A673 (cell line): ENCODE measurements around the gene PRPH2.

Experiments
- EZH2 ChIP-seq: fragments of 200-600 bp; sonication (generic); IDR thresholded peaks from 2 replicates; pipeline ENCODE4 v1.6.1; 2017; ENCODE audit warnings: borderline replicate concordance, low read depth, mild to moderate bottlenecking, mixed read lengths, antibody characterized with exemption, low read length; ENCODE audit not compliant: poor library complexity, severe bottlenecking
- TF ChIP-seq, protein P1 (sequence below): fragments of 300-800, 200-600 bp; sonication (generic); conservative IDR thresholded peaks from 2 replicates; pipeline ENCODE4 v1.5.1; 2017; ENCODE audit warnings: low read depth, mild to moderate bottlenecking, antibody characterized with exemption, low read length, moderate library complexity, mixed read lengths

DNA sequence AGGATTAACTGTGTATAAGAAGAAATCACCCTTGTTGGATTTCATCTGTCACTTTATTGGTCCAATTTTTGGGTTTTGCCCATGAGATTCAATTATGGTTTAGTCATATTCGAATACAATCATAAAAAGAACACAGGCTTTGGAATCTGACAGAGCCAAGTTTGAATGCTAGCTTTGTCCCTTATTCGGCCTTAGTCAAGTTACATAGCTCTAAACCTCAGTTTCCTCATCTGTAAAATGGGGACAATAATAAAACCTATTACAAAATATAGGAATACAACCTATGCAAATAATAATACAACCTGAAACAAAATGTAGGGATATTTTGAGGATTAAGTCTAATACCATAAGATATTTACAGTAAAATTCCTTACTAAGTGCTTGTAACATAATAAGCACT is 57.7 kb downstream of the PRPH2 start:
- TF ChIP-seq, protein P1, sequence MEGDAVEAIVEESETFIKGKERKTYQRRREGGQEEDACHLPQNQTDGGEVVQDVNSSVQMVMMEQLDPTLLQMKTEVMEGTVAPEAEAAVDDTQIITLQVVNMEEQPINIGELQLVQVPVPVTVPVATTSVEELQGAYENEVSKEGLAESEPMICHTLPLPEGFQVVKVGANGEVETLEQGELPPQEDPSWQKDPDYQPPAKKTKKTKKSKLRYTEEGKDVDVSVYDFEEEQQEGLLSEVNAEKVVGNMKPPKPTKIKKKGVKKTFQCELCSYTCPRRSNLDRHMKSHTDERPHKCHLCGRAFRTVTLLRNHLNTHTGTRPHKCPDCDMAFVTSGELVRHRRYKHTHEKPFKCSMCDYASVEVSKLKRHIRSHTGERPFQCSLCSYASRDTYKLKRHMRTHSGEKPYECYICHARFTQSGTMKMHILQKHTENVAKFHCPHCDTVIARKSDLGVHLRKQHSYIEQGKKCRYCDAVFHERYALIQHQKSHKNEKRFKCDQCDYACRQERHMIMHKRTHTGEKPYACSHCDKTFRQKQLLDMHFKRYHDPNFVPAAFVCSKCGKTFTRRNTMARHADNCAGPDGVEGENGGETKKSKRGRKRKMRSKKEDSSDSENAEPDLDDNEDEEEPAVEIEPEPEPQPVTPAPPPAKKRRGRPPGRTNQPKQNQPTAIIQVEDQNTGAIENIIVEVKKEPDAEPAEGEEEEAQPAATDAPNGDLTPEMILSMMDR: no peak
- TF ChIP-seq EZH2: no peak
